ENCODE data around the gene DSCAM.

DNA sequence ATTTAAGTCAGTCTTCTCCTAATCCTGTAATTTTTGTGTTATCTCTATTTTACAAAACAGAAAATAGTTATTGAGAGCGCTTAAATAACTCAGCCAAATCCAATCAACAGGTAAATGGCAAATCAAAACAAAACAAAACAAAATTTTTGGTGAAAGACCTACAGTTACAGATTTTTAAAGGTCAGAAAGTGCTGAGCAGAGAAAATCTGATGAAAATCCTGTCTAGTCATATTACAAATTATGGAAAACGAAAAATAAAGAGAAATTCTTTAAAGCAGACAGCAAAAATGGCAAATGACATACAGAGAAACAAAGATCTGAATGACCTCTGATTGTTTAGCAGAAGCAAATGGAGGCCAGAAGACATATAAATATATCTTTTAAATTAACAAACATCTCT is 497.4 kb downstream of the DSCAM start:
- TF ChIP-seq, protein P1, sequence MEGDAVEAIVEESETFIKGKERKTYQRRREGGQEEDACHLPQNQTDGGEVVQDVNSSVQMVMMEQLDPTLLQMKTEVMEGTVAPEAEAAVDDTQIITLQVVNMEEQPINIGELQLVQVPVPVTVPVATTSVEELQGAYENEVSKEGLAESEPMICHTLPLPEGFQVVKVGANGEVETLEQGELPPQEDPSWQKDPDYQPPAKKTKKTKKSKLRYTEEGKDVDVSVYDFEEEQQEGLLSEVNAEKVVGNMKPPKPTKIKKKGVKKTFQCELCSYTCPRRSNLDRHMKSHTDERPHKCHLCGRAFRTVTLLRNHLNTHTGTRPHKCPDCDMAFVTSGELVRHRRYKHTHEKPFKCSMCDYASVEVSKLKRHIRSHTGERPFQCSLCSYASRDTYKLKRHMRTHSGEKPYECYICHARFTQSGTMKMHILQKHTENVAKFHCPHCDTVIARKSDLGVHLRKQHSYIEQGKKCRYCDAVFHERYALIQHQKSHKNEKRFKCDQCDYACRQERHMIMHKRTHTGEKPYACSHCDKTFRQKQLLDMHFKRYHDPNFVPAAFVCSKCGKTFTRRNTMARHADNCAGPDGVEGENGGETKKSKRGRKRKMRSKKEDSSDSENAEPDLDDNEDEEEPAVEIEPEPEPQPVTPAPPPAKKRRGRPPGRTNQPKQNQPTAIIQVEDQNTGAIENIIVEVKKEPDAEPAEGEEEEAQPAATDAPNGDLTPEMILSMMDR (IDR thresholded peaks at IDR 0.05) = no peak
- no peak for TF ChIP-seq POLR2AphosphoS5 (IDR thresholded peaks at IDR 0.05)
